ENCODE data around the gene MCC. TPM values are rescaled to one million over a fixed set of nuclear protein-coding genes. Genes with fewer than 3 reads are reported as not detected.
A peak's percentile ranks its signal among the peaks of the same experiment; 100 is the strongest.

Gene MCC
- total and polyA plus RNA-seq, 2 donors from 2014 or later, result 2.4 to 20.6 TPM

- no peak for TF ChIP-seq CTCF (IDR thresholded peaks at IDR 0.05; ENCODE audit: borderline replicate concordance, extremely low read depth, insufficient read depth)
- Histone ChIP-seq H3K4me3 (ENCODE audit: low read length in 3 of 3) (no peak overlapping the region), H3K4me1 (ENCODE audit: control insufficient read depth in 2 of 3, insufficient read depth in 2 of 3, low read depth in 1 of 3, low read length in 3 of 3) (peaks cover 0 to 6% (median 2%) of the 10 kb centered on the region in 3 donors), H3K36me3 (ENCODE audit: control insufficient read depth in 2 of 3, insufficient read depth in 3 of 3, low read length in 3 of 3) (no peaks in the 10 kb centered on the region), H3K9me3 (ENCODE audit: control insufficient read depth in 2 of 3, insufficient read depth in 1 of 3, low read length in 3 of 3) (no peaks in the 10 kb centered on the region), H3K9ac (ENCODE audit: low read length in 3 of 3) (no peak overlapping the region), H3K27me3 (ENCODE audit: control insufficient read depth, insufficient read depth, low read length) (no peaks in the 10 kb centered on the region), H3K27ac (ENCODE audit: low read depth in 2 of 2, low read length in 2 of 2) (no peak overlapping the region)
- intact Hi-C loops (cut with DNase I), result no loop called here
- DNase-seq (peak in 2 of 5 donors; percentile 34 to 67), FAIRE-seq (no peak)
These were observed 22.7 kb upstream of the MCC start for GRCh38 chr5:113510836-113511451.

- no peak for FAIRE-seq
- Histone ChIP-seq H3K4me1 (ENCODE audit: control insufficient read depth in 2 of 3, insufficient read depth in 2 of 3, low read depth in 1 of 3, low read length in 3 of 3) (no peaks in the 10 kb centered on the region), H3K9ac (ENCODE audit: low read length in 3 of 3) (no peak overlapping the region), H3K4me3 (ENCODE audit: low read length in 3 of 3) (no peak overlapping the region), H3K27ac (ENCODE audit: low read depth in 2 of 2, low read length in 2 of 2) (no peak overlapping the region), H3K36me3 (ENCODE audit: control insufficient read depth in 2 of 3, insufficient read depth in 3 of 3, low read length in 3 of 3) (no peaks in the 10 kb centered on the region), H3K27me3 (ENCODE audit: control insufficient read depth, insufficient read depth, low read length) (no peaks in the 10 kb centered on the region), H3K9me3 (ENCODE audit: control insufficient read depth in 2 of 3, insufficient read depth in 1 of 3, low read length in 3 of 3) (no peaks in the 10 kb centered on the region)
- TF ChIP-seq CTCF (IDR thresholded peaks at IDR 0.05; ENCODE audit: borderline replicate concordance, extremely low read depth, insufficient read depth), result no peak
- intact Hi-C loops (cut with DNase I), result no loop called here
- DNase-seq, result no peak
These were observed 20.5 kb upstream of the MCC start for GRCh38 chr5:113508756-113509155.

- H3K4me1 ChIP-seq (ENCODE audit: control insufficient read depth in 2 of 3, insufficient read depth in 2 of 3, low read depth in 1 of 3, low read length in 3 of 3), result no peaks in the 10 kb centered on the region
- TF ChIP-seq CTCF (IDR thresholded peaks at IDR 0.05; ENCODE audit: borderline replicate concordance, extremely low read depth, insufficient read depth), result no peak
- H3K27ac ChIP-seq (ENCODE audit: low read depth in 2 of 2, low read length in 2 of 2), result no peak overlapping the region
- H3K4me3 ChIP-seq (ENCODE audit: low read length in 3 of 3), result no peak overlapping the region
- intact Hi-C loops (cut with DNase I), result no loop called here
- no peak overlapping the region for H3K9ac ChIP-seq (ENCODE audit: low read length in 3 of 3)
- no peaks in the 10 kb centered on the region for H3K27me3 ChIP-seq (ENCODE audit: control insufficient read depth, insufficient read depth, low read length)
- DNase-seq (no peak), FAIRE-seq (no peak)
- H3K36me3 ChIP-seq (ENCODE audit: control insufficient read depth in 2 of 3, insufficient read depth in 3 of 3, low read length in 3 of 3), result no peaks in the 10 kb centered on the region
- H3K9me3 ChIP-seq (ENCODE audit: control insufficient read depth in 2 of 3, insufficient read depth in 1 of 3, low read length in 3 of 3), result no peaks in the 10 kb centered on the region
These were observed 19.3 kb upstream of the MCC start for GRCh38 chr5:113507601-113508000.

- FAIRE-seq, result no peak
These were observed 16.9 kb upstream of the MCC start for GRCh38 chr5:113505181-113505580.

More at GRCh38 chr5:113505181-113505580, 16.9 kb upstream of the MCC start:
- Histone ChIP-seq H3K9ac (ENCODE audit: low read length in 3 of 3) (no peak overlapping the region), H3K27me3 (ENCODE audit: control insufficient read depth, insufficient read depth, low read length) (no peaks in the 10 kb centered on the region), H3K36me3 (ENCODE audit: control insufficient read depth in 2 of 3, insufficient read depth in 3 of 3, low read length in 3 of 3) (no peaks in the 10 kb centered on the region), H3K9me3 (ENCODE audit: control insufficient read depth in 2 of 3, insufficient read depth in 1 of 3, low read length in 3 of 3) (peaks cover 0 to 4% (median 0%) of the 10 kb centered on the region in 3 donors), H3K4me3 (ENCODE audit: low read length in 3 of 3) (no peak overlapping the region), H3K27ac (ENCODE audit: low read depth in 2 of 2, low read length in 2 of 2) (no peak overlapping the region), H3K4me1 (ENCODE audit: control insufficient read depth in 2 of 3, insufficient read depth in 2 of 3, low read depth in 1 of 3, low read length in 3 of 3) (no peaks in the 10 kb centered on the region)
- DNase-seq, result no peak
- no peak for TF ChIP-seq CTCF (IDR thresholded peaks at IDR 0.05; ENCODE audit: borderline replicate concordance, extremely low read depth, insufficient read depth)
- intact Hi-C loops (cut with DNase I), result no loop called here

Data from kidney (tissue), 14 donors.